ENCODE data around the gene KIF26B. TPM values are rescaled to one million over a fixed set of nuclear protein-coding genes. Genes with fewer than 3 reads are reported as not detected.

The KIF26B gene
- total RNA-seq, 4 donors from 2014 or later: 3.6 to 7.0 (median 5.2) TPM

DNA sequence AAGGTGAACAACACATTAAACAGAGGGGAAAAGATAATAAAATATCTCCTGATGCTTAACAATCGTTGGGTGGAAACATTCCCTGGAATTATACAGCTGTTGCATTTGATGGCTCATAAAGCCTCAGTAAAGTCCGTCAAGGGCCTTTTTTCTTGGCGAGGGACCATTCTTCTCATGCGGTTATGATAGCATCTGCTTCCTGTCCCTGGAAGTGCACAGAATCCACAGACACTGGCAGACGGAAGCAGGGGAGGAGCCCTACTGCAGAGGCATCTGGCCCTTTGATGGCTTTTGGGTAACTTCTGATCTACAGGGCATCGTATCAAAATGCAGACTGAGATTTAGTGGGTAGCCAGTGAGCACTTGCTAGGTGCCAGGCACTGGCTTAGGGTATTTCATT lies 286.9 kb downstream of the KIF26B start:
- Histone ChIP-seq H3K4me1 (no peaks in the 10 kb centered on the region), H3K4me3 (no peak overlapping the region), H3K36me3 (no peaks in the 10 kb centered on the region), H3K27ac (no peak overlapping the region), H3K9me3 (no peaks in the 10 kb centered on the region), H3K27me3 (peaks cover 11% of the 10 kb centered on the region)
- no peak for DNase-seq (ENCODE audit: low spot score in 2 of 2)
- TF ChIP-seq POLR2AphosphoS5 (IDR thresholded peaks at IDR 0.05) (no peak), EP300 (IDR thresholded peaks at IDR 0.05) (no peak), POLR2A (IDR thresholded peaks at IDR 0.05) (no peak)
- TF ChIP-seq, protein P1, sequence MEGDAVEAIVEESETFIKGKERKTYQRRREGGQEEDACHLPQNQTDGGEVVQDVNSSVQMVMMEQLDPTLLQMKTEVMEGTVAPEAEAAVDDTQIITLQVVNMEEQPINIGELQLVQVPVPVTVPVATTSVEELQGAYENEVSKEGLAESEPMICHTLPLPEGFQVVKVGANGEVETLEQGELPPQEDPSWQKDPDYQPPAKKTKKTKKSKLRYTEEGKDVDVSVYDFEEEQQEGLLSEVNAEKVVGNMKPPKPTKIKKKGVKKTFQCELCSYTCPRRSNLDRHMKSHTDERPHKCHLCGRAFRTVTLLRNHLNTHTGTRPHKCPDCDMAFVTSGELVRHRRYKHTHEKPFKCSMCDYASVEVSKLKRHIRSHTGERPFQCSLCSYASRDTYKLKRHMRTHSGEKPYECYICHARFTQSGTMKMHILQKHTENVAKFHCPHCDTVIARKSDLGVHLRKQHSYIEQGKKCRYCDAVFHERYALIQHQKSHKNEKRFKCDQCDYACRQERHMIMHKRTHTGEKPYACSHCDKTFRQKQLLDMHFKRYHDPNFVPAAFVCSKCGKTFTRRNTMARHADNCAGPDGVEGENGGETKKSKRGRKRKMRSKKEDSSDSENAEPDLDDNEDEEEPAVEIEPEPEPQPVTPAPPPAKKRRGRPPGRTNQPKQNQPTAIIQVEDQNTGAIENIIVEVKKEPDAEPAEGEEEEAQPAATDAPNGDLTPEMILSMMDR (IDR thresholded peaks at IDR 0.05): no peak
- 21% methylated on average over 6 of the region's 6 CpGs for WGBS

DNA sequence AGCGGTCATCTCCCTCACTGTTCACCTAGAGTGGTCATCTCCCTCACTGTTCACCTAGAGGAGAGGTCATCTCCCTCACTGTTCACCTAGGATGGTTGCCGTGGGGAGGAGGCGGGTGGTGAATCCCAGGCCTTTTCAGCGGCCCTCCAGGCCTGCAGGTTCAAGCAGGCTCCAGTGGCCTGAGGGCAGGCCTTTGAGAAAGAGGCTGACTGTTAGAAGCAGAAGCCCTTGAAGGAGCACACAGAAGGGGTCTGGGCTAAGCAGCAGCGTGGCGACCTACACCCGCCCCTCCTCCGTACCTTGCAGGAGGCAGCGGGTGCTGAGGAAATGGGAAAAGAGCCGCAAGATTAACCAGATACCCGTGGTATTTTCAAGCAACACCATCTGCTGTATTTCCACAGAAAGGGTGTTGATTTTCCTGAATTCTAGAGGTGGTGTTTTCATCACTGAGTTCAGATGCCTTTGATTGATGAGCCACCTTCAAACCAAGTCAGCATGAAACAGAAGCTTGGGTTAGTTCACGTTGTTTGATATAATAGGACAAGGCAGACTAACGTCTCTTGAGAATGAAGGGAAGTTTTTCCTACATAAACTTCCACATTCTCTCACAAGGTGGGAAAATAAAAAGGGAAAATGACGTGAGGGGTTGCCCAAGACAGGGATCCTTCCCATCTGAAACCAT lies 289.5 kb downstream of the KIF26B start:
- 82% methylated on average over 14 of the region's 14 CpGs for WGBS

DNA sequence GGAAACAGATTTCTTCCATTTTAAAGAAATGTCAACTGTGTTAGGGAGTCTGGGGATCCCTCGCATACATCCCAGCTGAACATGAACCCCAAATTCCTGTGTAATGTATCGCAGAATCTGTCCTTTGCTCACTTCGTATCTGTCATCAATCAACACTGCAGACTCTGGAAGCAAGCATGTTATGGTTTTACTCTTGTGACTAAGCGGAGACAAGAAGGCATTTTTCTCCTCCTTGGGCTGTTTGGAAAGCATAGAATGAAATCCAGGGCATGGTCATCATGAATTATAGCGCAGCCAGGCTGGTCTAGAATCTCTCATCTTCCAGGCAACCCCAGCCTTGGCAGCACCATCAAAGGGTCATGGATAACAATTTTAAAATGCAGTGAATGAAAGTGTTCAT lies 290.2 kb downstream of the KIF26B start:
- no peaks in the 10 kb centered on the region for H3K36me3 ChIP-seq
- H3K27me3 ChIP-seq: peaks cover 11% of the 10 kb centered on the region
- DNase-seq (ENCODE audit: low spot score in 2 of 2): no peak
- H3K9me3 ChIP-seq: no peaks in the 10 kb centered on the region
- H3K4me1 ChIP-seq: no peaks in the 10 kb centered on the region
- TF ChIP-seq POLR2AphosphoS5 (IDR thresholded peaks at IDR 0.05) (no peak), EP300 (IDR thresholded peaks at IDR 0.05) (no peak), POLR2A (IDR thresholded peaks at IDR 0.05) (no peak)
- TF ChIP-seq, protein P1 (IDR thresholded peaks at IDR 0.05): no peak
- no peak overlapping the region for H3K27ac ChIP-seq
- 72% methylated on average over 5 of the region's 5 CpGs for WGBS
- H3K4me3 ChIP-seq: no peak overlapping the region

More for the DNA sequence above, 289.5 kb downstream of the KIF26B start:
- Histone ChIP-seq H3K9me3 (no peaks in the 10 kb centered on the region), H3K4me3 (no peak overlapping the region), H3K27ac (no peak overlapping the region), H3K36me3 (no peaks in the 10 kb centered on the region), H3K4me1 (no peaks in the 10 kb centered on the region), H3K27me3 (peaks cover 11% of the 10 kb centered on the region)
- DNase-seq (ENCODE audit: low spot score in 2 of 2): no peak
- TF ChIP-seq POLR2A (IDR thresholded peaks at IDR 0.05) (no peak), POLR2AphosphoS5 (IDR thresholded peaks at IDR 0.05) (no peak), EP300 (IDR thresholded peaks at IDR 0.05) (no peak)
- TF ChIP-seq, protein P1 (IDR thresholded peaks at IDR 0.05): no peak

DNA sequence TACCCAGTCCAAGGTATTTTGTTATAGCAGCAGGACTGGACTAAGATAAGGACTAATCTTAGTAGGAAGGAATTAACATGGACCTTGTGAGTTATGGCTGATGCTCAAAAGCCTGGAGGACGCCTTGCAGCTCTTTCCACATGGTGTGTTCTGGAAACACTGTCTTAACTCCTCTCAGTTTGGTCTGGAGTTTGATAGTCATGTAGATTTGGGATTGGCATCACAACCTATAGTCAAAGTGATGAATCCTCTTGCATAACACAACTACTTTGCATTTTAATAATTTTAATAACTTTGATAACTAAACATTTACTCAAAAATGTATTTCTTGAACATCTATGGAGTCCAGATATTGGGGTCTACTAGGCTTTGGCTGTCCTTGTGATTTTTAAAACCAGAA lies 293.7 kb downstream of the KIF26B start:
- Histone ChIP-seq H3K4me1 (no peaks in the 10 kb centered on the region), H3K27ac (no peak overlapping the region), H3K27me3 (no peaks in the 10 kb centered on the region), H3K36me3 (no peaks in the 10 kb centered on the region), H3K4me3 (no peak overlapping the region), H3K9me3 (no peaks in the 10 kb centered on the region)
- no peak for DNase-seq (ENCODE audit: low spot score in 2 of 2)
- no peak for TF ChIP-seq POLR2A (IDR thresholded peaks at IDR 0.05)
- TF ChIP-seq EP300 (IDR thresholded peaks at IDR 0.05): no peak
- TF ChIP-seq POLR2AphosphoS5 (IDR thresholded peaks at IDR 0.05): no peak
- 82% methylated on average over 1 of the region's 1 CpG for WGBS

DNA sequence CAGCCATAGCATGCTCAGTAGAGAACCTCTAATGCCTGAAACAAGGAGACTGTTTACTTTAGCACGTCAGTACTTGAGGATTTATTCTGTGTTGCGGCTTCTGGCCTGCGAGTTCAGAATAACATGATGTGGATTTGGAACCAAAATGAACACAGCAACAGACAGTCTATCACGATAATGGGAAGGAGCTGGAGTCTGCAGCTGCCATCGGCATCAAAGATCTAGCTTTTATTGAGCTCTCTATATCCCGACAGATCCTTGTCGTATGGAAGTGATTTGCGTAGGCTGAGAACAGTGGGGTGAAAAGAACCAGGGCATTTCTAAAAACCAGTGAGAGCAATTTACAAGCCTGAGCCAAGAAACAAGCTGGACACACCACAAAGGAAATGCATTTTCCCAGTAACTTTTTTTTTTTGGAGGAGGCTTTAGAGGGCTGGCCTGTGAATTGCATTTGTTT lies 294.2 kb downstream of the KIF26B start:
- H3K4me3 ChIP-seq: no peak overlapping the region
- H3K27ac ChIP-seq: no peak overlapping the region
- H3K27me3 ChIP-seq: no peaks in the 10 kb centered on the region
- H3K36me3 ChIP-seq: no peaks in the 10 kb centered on the region
- TF ChIP-seq POLR2A (IDR thresholded peaks at IDR 0.05): no peak
- TF ChIP-seq POLR2AphosphoS5 (IDR thresholded peaks at IDR 0.05): no peak
- TF ChIP-seq EP300 (IDR thresholded peaks at IDR 0.05): no peak
- TF ChIP-seq, protein P1 (IDR thresholded peaks at IDR 0.05): no peak
- no peak for DNase-seq (ENCODE audit: low spot score in 2 of 2)
- H3K9me3 ChIP-seq: no peaks in the 10 kb centered on the region
- H3K4me1 ChIP-seq: no peaks in the 10 kb centered on the region
- WGBS: 54% methylated on average over 8 of the region's 8 CpGs

All from suprapubic skin (tissue), 4 donors.